Measurements from ENCODE around the gene CREB3L1.

Gene CREB3L1

DNA sequence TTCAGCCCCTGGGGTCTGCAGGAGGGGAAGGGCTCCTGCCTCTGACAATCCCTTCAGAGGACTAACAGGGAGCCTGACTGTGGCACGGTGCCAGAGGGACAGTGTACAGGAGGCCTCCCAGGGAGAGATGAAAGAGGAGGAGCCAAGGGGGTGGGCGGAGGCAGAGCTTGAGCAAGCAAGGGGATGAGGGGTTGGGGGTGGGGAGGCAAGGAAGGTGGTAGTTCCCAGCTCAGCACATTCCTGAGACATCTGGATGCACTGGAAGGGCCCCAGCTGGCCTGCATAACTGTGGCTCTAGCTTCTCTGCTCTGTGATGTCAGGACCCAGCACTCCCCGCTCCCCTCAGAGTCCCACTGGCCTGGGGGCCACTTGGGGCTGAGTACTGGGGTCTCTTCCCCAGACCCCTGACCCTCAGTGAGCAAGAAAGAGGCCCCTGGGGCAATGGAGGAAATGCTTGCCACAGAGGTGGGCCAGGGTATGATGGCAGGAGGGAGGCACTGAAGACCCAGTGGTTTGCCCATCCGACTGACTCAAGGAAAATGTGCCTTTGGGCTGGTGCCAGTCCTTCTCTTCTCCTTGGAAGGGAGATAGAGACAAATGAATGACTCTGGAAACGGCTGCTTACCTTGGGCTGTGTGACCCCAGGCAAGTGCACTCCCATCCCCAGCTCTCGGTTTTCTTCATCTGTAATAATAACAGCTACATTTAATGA is 13.3 kb downstream of the CREB3L1 start:
- DNase-seq (ENCODE audit: low read depth): peak; percentile 99
- TF ChIP-seq, protein P1, sequence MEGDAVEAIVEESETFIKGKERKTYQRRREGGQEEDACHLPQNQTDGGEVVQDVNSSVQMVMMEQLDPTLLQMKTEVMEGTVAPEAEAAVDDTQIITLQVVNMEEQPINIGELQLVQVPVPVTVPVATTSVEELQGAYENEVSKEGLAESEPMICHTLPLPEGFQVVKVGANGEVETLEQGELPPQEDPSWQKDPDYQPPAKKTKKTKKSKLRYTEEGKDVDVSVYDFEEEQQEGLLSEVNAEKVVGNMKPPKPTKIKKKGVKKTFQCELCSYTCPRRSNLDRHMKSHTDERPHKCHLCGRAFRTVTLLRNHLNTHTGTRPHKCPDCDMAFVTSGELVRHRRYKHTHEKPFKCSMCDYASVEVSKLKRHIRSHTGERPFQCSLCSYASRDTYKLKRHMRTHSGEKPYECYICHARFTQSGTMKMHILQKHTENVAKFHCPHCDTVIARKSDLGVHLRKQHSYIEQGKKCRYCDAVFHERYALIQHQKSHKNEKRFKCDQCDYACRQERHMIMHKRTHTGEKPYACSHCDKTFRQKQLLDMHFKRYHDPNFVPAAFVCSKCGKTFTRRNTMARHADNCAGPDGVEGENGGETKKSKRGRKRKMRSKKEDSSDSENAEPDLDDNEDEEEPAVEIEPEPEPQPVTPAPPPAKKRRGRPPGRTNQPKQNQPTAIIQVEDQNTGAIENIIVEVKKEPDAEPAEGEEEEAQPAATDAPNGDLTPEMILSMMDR (conservative IDR thresholded peaks at IDR 0.05; ENCODE audit: low read length): no peak
- H3K4me3 ChIP-seq (ENCODE audit: low read length): peak overlapping the region; percentile 31

DNA sequence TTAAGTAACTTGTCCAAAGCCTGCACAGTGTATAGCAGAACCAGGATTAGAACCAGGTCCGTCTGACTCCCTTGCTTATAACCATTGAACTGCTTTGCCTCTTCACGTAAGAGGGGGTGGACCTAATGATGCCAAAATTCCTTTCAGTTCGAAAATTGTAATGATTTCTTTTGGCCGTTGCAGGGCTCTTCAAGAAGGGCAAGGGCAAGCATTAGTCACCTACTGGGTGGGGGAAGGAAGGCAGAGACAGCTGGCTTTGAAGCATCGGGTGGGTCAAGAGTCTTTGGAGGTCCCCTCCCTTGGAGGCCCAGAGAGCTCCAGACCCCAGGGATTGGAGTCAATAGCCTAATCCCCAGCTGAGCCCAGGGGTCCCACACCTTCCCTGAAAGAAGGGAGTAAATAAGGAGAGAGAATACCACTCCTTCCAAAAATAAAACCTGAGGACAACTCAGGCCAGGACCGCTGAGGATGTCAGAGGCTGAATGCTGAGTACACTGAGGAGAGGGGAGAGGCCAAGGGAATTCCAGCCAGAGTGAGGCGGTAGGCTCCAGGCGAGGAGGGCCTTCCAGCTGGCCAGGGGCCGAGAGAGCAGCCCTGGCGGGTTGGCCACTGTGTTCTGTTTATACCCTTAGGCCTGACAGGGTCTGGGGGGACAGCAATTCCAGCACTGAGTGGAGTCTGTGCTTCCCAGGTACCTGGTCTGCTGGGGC is 14.1 kb downstream of the CREB3L1 start:
- H3K4me3 ChIP-seq (ENCODE audit: low read length): peak overlapping the region; percentile 31
- DNase-seq (ENCODE audit: low read depth): peak; percentile 92
- TF ChIP-seq, protein P1 (conservative IDR thresholded peaks at IDR 0.05; ENCODE audit: low read length): peak; percentile 27

DNA sequence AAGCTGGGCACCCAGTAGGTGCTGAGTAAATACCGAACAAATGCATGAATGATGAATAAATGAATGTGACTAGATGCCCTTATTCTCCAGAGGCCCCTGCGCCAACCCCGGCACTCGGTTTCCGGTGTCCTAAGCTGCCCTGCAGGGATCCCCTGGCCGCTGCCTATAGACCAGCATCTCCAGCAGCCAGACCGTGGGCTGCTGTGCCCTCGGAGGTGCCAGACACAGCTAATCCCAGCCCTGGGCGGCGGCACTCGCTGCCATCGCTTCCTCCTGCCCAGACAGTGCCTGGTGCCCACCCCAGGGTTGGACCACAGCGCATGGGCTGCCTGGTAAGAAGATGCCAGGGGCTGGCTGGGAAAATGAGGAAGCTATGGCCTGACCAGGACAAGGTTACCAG is 15.6 kb downstream of the CREB3L1 start:
- H3K4me3 ChIP-seq (ENCODE audit: low read length): peak overlapping the region; percentile 20
- DNase-seq (ENCODE audit: low read depth): no peak
- TF ChIP-seq, protein P1 (conservative IDR thresholded peaks at IDR 0.05; ENCODE audit: low read length): no peak

DNA sequence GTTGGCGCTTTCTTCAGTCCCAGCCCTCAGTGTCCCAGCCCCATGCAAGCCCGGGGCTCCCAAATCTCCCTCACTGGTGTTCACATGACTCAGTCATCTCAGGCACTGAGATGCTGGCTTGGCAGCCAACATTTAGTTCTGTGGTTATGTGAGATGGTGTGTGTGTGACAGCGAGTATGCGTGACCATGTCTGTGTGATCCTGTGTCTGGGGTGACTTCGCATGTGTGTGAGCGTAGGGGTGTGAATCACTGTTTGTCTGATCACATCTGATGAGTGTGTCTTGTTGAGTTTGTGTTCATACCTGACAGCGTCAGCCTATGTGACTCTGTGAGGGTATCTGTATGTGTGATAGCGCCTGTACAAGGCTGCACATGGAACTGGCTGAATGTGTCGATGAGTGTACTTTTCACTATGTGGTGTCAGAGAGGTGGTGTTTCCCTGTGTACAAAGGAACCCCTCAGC is 16.2 kb downstream of the CREB3L1 start:
- TF ChIP-seq, protein P1 (conservative IDR thresholded peaks at IDR 0.05; ENCODE audit: low read length): no peak
- H3K4me3 ChIP-seq (ENCODE audit: low read length): peak overlapping the region; percentile 20
- DNase-seq (ENCODE audit: low read depth): peak; percentile 98

DNA sequence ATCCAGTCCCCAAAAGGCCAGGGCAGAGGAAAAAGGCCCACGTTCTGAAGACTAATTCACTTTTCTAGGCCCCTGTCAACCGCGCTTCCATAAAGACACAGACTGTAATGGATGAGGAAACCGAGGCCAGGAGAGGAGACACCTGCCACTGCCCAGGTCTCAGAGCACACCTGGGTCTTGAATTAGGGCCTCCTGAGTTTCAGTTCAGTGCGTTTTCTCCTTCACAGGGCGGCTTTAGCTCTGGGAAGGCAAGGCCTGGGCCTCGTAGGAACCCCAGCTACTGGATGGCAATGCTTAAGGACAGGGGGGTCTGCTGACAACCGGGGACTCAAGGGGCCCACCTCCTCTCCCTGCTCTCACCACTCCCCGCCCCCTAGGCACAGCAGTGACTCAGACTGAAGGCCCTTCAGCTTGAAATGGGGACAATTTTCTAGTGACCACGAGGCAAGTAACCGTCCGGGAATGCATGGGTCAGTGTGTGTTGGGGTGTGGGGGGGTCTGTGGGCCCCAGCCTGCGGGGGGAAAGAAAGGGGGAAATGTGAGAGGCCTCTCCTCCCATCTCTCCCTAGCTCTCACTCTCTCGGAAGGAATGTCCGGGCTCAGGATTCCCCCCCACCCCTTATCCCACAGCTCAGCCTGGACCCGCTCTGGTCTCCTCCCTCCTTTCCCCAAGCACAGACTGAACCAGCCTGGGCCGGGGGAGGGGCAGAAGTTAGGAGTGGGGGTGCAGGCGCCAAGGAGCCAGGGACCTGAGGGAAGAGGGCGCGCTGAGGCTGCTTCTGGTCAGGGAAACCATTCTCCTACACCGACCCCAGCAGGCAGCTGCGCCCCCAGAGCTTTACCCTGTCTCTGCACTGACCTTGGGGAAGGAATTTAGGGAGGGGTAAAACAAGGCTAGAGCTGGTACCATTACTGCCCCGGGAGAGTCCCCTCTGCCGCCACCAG is 17.2 kb downstream of the CREB3L1 start:
- peak overlapping the region; percentile 59 for H3K4me3 ChIP-seq (ENCODE audit: low read length)
- TF ChIP-seq, protein P1 (conservative IDR thresholded peaks at IDR 0.05; ENCODE audit: low read length): no peak
- DNase-seq (ENCODE audit: low read depth): peak; percentile 98

DNA sequence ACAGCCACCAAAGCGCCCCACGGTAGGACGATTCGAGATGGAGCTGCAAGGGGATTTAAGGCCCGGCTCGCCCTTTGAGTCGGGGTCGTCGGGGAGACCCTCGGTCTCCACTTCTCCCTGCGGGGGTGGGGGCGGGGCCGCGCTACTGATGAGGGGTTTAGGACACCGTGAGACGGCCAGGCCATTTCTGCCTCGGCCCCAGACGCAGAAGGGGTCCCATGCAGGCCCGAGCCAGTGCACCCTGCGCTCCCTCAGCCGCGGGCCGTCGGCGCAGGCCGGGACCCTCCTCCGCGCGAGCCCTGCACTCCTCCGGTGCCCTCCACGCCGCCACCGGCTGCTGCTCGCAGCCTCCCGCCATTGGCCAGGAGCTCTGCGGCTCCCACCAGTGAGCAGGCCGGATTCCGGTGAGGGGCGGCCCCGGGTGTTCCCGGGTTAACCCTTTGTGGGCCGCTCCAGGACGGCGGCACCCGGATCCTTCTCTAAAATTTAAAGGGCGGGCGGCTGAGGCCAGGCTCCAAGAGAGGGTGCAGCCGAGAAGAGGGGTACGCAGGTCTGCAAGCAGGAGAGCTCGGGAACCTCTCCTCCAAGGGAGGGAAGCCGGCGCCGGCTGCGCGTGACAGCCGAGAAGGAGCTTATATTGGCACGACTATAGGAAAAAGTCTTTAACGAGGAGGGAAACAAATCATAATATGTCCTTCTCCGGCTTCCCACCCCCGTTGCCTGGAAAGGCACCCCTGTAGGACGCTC is 18.0 kb downstream of the CREB3L1 start:
- peak; percentile 75 for DNase-seq (ENCODE audit: low read depth)
- TF ChIP-seq, protein P1 (conservative IDR thresholded peaks at IDR 0.05; ENCODE audit: low read length): no peak

More for the DNA sequence above, 18.0 kb downstream of the CREB3L1 start:
- H3K4me3 ChIP-seq (ENCODE audit: low read length): peak overlapping the region; percentile 59
